Liver (tissue), 9 donors: ENCODE results near the gene LRRC45. TPM values are rescaled to one million over a fixed set of nuclear protein-coding genes. Genes with fewer than 3 reads are reported as not detected.

ENCODE experiments used
- DNase-seq: peaks from one replicate; pipeline ENCODE4 v3.0.0-alpha.2; 2017; ENCODE audit warnings: low spot score
- H3K27ac ChIP-seq, 2 donors: one replicate each; pipeline ENCODE4 v1.7.0; 2013; ENCODE audit warnings: inconsistent platforms in 2 of 2, low read length in 2 of 2, control low read depth in 1 of 2, low read depth in 1 of 2, mild to moderate bottlenecking in 1 of 2
- H3K27me3 ChIP-seq, 4 donors: one replicate each; pipeline versions ENCODE4 v1.6.1 to v1.7.0; 2013; ENCODE audit warnings: low read length in 3 of 4, inconsistent platforms in 1 of 4, mild to moderate bottlenecking in 1 of 4, moderate library complexity in 1 of 4; ENCODE audit not compliant: control insufficient read depth in 4 of 4, insufficient read depth in 4 of 4
- H3K36me3 ChIP-seq, 4 donors: one replicate each; pipeline versions ENCODE4 v1.6.1 to v1.7.0; 2013; ENCODE audit warnings: low read length in 3 of 4, mild to moderate bottlenecking in 3 of 4, low read depth in 1 of 4, moderate library complexity in 1 of 4; ENCODE audit not compliant: control insufficient read depth in 4 of 4, insufficient read depth in 3 of 4
- H3K4me1 ChIP-seq, 4 donors: one replicate each; pipeline versions ENCODE4 v1.6.1 to v1.7.0; 2013; ENCODE audit warnings: low read length in 3 of 4, mild to moderate bottlenecking in 3 of 4, moderate library complexity in 1 of 4; ENCODE audit not compliant: control insufficient read depth in 4 of 4, insufficient read depth in 4 of 4
- H3K4me3 ChIP-seq, 3 donors: one replicate each; pipeline versions ENCODE4 v1.6.1 to v1.7.0; 2013; ENCODE audit warnings: low read length in 3 of 3, control low read depth in 1 of 3, low read depth in 1 of 3, mild to moderate bottlenecking in 1 of 3
- H3K9ac ChIP-seq, 2 donors: one replicate each; pipeline ENCODE4 v1.7.0; 2013; ENCODE audit warnings: low read length in 2 of 2, mild to moderate bottlenecking in 2 of 2, moderate library complexity in 2 of 2, control low read depth in 1 of 2, low read depth in 1 of 2
- H3K9me3 ChIP-seq, 4 donors: one replicate each; pipeline versions ENCODE4 v1.6.1 to v1.7.0; 2013; ENCODE audit warnings: low read length in 3 of 4; ENCODE audit not compliant: control insufficient read depth in 4 of 4
- EGR1 ChIP-seq, 2 donors: IDR thresholded peaks; 2 replicates each; pipeline ENCODE4 v1.6.1; 2016 to 2018; ENCODE audit warnings: antibody characterized with exemption in 2 of 2, low read depth in 2 of 2
- FOXA1 ChIP-seq: IDR thresholded peaks from 2 replicates; pipeline ENCODE4 v1.6.1; 2016; ENCODE audit warnings: antibody characterized with exemption
- GABPA ChIP-seq, 2 donors: IDR thresholded peaks in 1 of 2; conservative IDR thresholded peaks in 1 of 2; 2 replicates each; pipeline ENCODE4 v1.6.1; 2016; ENCODE audit warnings: antibody characterized with exemption in 2 of 2, mild to moderate bottlenecking in 1 of 2, moderate library complexity in 1 of 2
- HNF4A ChIP-seq, 2 donors: conservative IDR thresholded peaks; 2 replicates each; pipeline ENCODE4 v1.6.1; 2016; ENCODE audit warnings: antibody characterized with exemption in 2 of 2, mild to moderate bottlenecking in 2 of 2
- HNF4G ChIP-seq: IDR thresholded peaks from 2 replicates; pipeline ENCODE4 v1.6.1; 2016; ENCODE audit warnings: antibody characterized with exemption
- JUND ChIP-seq, 2 donors: IDR thresholded peaks; 2 replicates each; pipeline ENCODE4 v1.6.1; 2016; ENCODE audit warnings: antibody characterized with exemption in 2 of 2
- MAX ChIP-seq: IDR thresholded peaks from 2 replicates; pipeline ENCODE4 v1.6.1; 2016; ENCODE audit warnings: antibody characterized with exemption
- NR2F2 ChIP-seq: IDR thresholded peaks from 2 replicates; pipeline ENCODE4 v1.6.1; 2016; ENCODE audit warnings: antibody characterized with exemption
- RAD21 ChIP-seq, 2 donors: IDR thresholded peaks; 2 replicates each; pipeline ENCODE4 v1.6.1; 2016; ENCODE audit warnings: antibody characterized with exemption in 2 of 2, mild to moderate bottlenecking in 2 of 2
- SP1 ChIP-seq: IDR thresholded peaks from 2 replicates; pipeline ENCODE4 v1.6.1; 2018; ENCODE audit warnings: antibody characterized with exemption, mild to moderate bottlenecking
- TAF1 ChIP-seq: conservative IDR thresholded peaks from 2 replicates; pipeline ENCODE4 v1.6.1; 2016; ENCODE audit warnings: antibody characterized with exemption, mild to moderate bottlenecking
- YY1 ChIP-seq: IDR thresholded peaks from 2 replicates; pipeline ENCODE4 v1.6.1; 2016; ENCODE audit warnings: antibody characterized with exemption, mild to moderate bottlenecking
- ZBTB33 ChIP-seq: IDR thresholded peaks from 2 replicates; pipeline ENCODE4 v1.6.1; 2016; ENCODE audit warnings: antibody characterized with exemption
- WGBS: extraction: QIAGEN DNeasy Blood & Tissue Kit; methylation state at CpG from one replicate; pipeline ENCODE4 v1.1.7; 2013; 5-methylcytosine and 5-hydroxymethylcytosine counted together
- polyA plus RNA-seq, 2 donors: library from polyadenylated mRNA; stranded (reverse) in 1 of 2; unstranded in 1 of 2; fragments of 200-250 nt in 1 of 2; fragments of >200 nt in 1 of 2; fragmentation: Nextera tagmentation in 1 of 2; extraction: Ambion mirVana in 1 of 2; gene quantifications; one replicate each; pipeline versions ENCODE4 v1.2.1 to v1.2.3, GENCODE V29; 2013 to 2015
- total RNA-seq, 2 donors: library from RNA; depleted of rRNA; stranded (reverse); fragments of >200 nt; gene quantifications; one replicate each; pipeline ENCODE4 v1.2.3, GENCODE V29; 2014
- TF ChIP-seq, protein P1 (sequence below): fragments of 150-350 bp; IDR thresholded peaks from 2 replicates; pipeline ENCODE4 v1.5.1; 2017; ENCODE audit warnings: improper control_type of control experiment, low read depth, low read length; ENCODE audit not compliant: missing input control
- TF ChIP-seq, protein P2 (sequence below): IDR thresholded peaks from 2 replicates; pipeline ENCODE4 v1.6.1; 2016; ENCODE audit warnings: antibody characterized with exemption
- donor health status: healthy.
- donor health status: healthy.
- donor health status: healthy.
- donor health status: healthy.
- donor health status: healthy.

Gene LRRC45
- total and polyA plus RNA-seq, 4 donors: 4.0 to 14.1 (median 7.0) TPM

DNA sequence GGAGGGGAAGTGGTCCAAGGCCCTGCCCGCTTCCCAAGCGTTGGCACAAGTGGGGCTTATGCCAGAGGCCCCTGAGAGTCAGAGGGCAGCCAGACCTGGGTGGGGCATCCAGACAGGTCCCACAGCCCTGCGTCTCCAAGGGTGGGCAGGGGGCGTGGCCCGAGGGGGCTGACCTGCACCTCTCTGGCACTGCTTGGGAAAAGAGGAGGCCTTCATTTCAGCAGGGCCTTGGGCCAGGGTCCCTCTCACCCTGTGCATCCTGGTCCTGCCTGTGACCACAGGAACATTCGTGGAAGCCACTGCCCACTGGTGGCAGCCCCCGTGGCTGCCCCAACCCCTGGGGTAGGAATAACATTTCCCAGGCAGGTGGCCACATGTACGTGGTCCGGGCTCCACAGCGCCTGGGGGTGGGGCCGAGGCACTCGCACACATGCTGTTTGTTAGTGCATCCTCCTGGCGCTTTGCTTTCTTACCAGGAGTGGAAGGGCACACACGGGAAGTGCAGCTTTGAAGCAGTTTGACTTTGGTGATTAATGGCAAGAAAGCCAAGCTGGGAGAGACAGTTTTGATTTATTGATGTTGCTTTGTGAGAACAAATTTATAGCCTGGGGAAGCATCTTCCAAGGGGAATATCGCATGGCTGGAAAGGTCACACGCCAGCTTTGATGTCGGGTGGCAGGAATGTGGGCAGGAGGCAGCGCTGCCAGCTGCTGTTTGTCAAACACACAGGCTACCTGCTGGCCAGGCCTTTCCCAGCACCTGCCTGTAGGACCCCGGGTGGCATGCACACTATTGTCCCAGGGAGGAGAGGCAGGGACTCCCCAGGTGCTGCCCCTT is 4.7 kb upstream of the LRRC45 start:
- H3K4me1 ChIP-seq: peaks cover 5 to 35% (median 23%) of the 10 kb centered on the region in 4 donors
- TF ChIP-seq, protein P1, sequence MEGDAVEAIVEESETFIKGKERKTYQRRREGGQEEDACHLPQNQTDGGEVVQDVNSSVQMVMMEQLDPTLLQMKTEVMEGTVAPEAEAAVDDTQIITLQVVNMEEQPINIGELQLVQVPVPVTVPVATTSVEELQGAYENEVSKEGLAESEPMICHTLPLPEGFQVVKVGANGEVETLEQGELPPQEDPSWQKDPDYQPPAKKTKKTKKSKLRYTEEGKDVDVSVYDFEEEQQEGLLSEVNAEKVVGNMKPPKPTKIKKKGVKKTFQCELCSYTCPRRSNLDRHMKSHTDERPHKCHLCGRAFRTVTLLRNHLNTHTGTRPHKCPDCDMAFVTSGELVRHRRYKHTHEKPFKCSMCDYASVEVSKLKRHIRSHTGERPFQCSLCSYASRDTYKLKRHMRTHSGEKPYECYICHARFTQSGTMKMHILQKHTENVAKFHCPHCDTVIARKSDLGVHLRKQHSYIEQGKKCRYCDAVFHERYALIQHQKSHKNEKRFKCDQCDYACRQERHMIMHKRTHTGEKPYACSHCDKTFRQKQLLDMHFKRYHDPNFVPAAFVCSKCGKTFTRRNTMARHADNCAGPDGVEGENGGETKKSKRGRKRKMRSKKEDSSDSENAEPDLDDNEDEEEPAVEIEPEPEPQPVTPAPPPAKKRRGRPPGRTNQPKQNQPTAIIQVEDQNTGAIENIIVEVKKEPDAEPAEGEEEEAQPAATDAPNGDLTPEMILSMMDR: no peak
- TF ChIP-seq HNF4A (conservative IDR thresholded peaks at IDR 0.05) (no peak), TAF1 (no peak), YY1 (no peak)
- no peaks in the 10 kb centered on the region for H3K9me3 ChIP-seq
- H3K36me3 ChIP-seq: peaks cover 0 to under 1% (median 0%) of the 10 kb centered on the region in 4 donors
- WGBS: 73% methylated on average over 19 of the region's 19 CpGs
- H3K27ac ChIP-seq: no peak overlapping the region
- H3K27me3 ChIP-seq: no peaks in the 10 kb centered on the region
- H3K9ac ChIP-seq: no peak overlapping the region
- H3K4me3 ChIP-seq: no peak overlapping the region
- DNase-seq: no peak

GRCh38 chr17:82018989-82019689 is 4.0 kb upstream of the LRRC45 start:
- Histone ChIP-seq H3K9ac (no peak overlapping the region), H3K4me1 (peaks cover 13 to 43% (median 31%) of the 10 kb centered on the region in 4 donors), H3K4me3 (no peak overlapping the region), H3K27ac (no peak overlapping the region), H3K9me3 (no peaks in the 10 kb centered on the region), H3K36me3 (no peaks in the 10 kb centered on the region), H3K27me3 (no peaks in the 10 kb centered on the region)
- WGBS: 91% methylated on average over 33 of the region's 33 CpGs
- DNase-seq: no peak
- TF ChIP-seq YY1 (no peak), MAX (no peak), NR2F2 (no peak), FOXA1 (no peak), SP1 (no peak), GABPA (IDR thresholded peaks at IDR 0.05 in 1 of 2, conservative IDR thresholded peaks at IDR 0.05 in 1 of 2) (no peak)
- TF ChIP-seq, protein P2, sequence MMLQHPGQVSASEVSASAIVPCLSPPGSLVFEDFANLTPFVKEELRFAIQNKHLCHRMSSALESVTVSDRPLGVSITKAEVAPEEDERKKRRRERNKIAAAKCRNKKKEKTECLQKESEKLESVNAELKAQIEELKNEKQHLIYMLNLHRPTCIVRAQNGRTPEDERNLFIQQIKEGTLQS: no peak

GRCh38 chr17:82019690-82020571 is 3.2 kb upstream of the LRRC45 start:
- no peaks in the 10 kb centered on the region for H3K27me3 ChIP-seq
- DNase-seq: peak; percentile 79
- no peak overlapping the region for H3K9ac ChIP-seq
- H3K4me1 ChIP-seq: peaks cover 13 to 51% (median 36%) of the 10 kb centered on the region in 4 donors
- no peaks in the 10 kb centered on the region for H3K9me3 ChIP-seq
- no peaks in the 10 kb centered on the region for H3K36me3 ChIP-seq
- 60% methylated on average over 34 of the region's 34 CpGs for WGBS
- no peak overlapping the region for H3K4me3 ChIP-seq
- no peak overlapping the region for H3K27ac ChIP-seq
- no peak for TF ChIP-seq GABPA (IDR thresholded peaks at IDR 0.05 in 1 of 2, conservative IDR thresholded peaks at IDR 0.05 in 1 of 2)
- no peak for TF ChIP-seq HNF4G
- no peak for TF ChIP-seq FOXA1
- TF ChIP-seq EGR1 (IDR thresholded peaks at IDR 0.05; ENCODE audit: low read depth in 2 of 2): no peak
- TF ChIP-seq RAD21 (IDR thresholded peaks at IDR 0.05): peak; percentile 56 to 79
- TF ChIP-seq YY1: no peak
- no peak for TF ChIP-seq MAX
- TF ChIP-seq HNF4A (conservative IDR thresholded peaks at IDR 0.05): no peak
- TF ChIP-seq TAF1: no peak
- TF ChIP-seq JUND (IDR thresholded peaks at IDR 0.05): no peak
- TF ChIP-seq, protein P2: no peak
- no peak for TF ChIP-seq ZBTB33
- no peak for TF ChIP-seq NR2F2
